RCC 7860 (cell line): ENCODE results near the gene PSME1.

Experiments used
- DNase-seq: peaks from one replicate; pipeline ENCODE4 v3.0.0-alpha.2; 2015; ENCODE audit warnings: low spot score
- FAIRE-seq: peaks from 2 replicates; lab custom pipeline; 2012; peaks lifted over from hg19 to GRCh38; lab: Jason Lieb, UNC

Gene PSME1

GRCh38 chr14:24135834-24136683 lies at the start of gene PSME1:
PSME1 (plus strand) TSS chr14:24136194; CDS start chr14:24136263, 69 bp downstream.
- DNase-seq (peak; percentile 44), FAIRE-seq (no peak)

DNA sequence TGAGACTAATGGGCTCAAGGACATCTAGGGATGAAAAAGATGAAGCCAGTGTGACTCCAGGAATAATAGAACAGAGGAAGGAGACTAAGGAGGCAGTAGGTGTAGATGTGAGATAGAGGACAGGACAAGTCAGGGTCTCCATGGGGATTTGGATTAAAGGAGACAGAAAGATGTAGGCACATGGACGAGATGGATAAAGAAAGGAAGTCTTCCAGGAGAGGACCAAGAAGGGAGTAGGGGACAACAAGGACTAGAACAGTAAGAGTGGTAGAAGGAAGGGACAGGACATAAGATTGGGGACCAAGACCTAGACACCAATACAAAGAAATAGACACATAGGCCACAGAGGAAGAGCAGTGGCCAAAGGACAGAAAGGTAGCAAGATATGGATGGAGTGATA lies 49.0 kb upstream of the PSME1 start:
- FAIRE-seq (no peak), DNase-seq (no peak)

GRCh38 chr14:24088095-24088494 lies 47.9 kb upstream of the PSME1 start:
- FAIRE-seq, result no peak
- DNase-seq, result no peak

DNA sequence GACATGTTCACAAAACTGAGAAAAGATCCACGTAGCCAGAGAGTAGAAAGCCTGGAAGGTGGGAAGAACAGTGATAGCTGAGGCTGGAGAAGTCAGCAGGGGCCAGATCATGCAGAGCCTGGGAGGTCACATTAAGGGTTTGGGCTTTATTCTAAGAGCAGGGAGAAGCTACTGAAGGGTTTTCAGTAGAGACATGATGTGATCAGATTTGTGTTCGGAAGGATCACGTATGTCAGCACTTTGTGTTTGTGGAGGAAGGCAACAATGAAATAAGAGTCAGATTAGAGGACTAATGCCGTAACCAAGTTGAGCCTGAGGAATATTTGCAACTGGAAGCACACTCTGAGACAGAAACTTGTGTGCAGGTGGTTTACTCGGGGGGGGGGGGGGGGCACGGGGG lies 46.1 kb upstream of the PSME1 start:
- no peak for FAIRE-seq
- no peak for DNase-seq

DNA sequence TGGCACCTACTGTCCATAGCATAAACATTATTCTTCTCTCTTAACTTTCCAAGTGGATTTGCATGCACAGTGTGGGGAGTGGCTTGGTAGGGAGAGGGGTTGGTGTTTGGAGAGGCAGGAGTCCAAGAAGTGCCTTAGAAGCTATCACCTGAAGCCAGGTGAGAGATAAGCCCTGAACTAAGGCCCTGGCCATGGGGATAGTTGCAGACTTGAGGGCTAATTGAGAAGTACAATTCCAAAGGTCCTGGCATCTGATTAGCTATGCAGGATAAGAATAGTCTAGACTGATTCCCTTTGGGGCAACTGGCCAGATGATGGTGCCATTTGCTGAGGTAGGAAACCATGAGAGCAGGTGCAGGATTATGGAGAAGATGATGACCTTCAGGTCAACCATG lies 43.9 kb upstream of the PSME1 start:
- FAIRE-seq, result no peak
- no peak for DNase-seq

DNA sequence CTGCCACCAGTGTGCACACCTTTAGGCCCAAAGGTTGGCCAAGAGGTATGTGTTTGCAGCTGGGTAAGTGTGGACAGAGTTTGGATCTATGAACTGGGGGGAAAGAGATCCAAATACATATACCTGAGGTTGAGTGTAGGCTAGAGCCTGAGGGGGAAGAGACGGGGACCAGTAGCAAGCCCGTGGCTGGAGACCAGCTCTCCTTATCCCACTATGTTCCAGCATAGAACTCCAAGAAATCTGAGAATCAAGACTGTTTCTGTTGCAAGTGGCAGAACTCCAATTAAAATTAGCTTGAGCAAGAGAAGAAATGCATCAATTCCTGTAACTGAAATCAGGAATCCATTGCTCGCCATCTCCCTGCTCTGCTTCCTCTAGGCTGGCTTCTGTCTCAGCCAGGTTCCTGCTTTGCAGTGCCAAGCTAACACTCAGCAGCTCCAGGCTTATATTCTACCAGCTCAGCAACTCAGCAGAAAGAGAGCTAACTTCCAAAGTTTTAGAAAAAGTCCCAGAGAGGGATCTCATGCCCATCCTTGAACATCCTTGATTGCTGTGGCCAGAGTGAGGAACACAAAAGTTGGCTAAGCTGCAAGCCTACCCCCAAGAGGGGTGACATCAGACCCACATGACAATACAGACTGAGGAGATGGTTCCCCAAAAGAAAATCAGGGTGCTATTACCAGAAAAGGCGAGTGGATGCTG lies 43.3 kb upstream of the PSME1 start:
- no peak for FAIRE-seq

DNA sequence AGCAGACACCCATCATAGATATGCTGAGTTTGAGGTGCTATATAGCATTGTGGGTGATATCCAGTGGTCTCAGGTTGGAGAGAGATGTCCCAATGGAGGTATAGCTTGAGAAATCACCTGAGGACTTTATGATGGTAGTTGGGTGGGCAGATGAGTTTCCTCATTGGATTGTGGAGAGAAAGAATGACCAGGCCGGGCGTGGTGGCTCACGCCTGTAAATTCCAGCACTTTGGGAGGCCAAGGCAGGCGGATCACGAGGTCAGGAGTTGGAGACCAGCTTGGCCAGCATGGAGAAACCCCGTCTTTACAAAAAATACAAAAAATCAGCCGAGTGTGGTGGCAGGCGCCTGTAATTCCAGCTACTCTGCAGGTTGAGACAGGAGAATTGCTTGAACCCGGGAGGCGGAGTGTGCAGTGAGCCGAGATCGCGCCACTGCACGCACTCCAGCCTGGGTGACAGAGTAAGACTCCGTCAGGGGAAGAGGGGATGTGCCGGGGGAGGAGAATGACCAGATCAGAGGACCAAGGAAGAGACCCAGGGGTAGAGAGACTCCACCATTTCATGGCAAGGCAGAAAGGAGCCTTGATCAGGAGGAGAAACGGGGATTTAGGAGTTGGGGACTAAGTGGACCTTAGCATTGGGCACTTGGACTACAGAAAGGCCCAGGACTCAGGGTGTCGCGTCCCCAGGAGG lies 42.6 kb upstream of the PSME1 start:
- FAIRE-seq, result no peak

More for the DNA sequence above, 43.3 kb upstream of the PSME1 start:
- no peak for DNase-seq

DNA sequence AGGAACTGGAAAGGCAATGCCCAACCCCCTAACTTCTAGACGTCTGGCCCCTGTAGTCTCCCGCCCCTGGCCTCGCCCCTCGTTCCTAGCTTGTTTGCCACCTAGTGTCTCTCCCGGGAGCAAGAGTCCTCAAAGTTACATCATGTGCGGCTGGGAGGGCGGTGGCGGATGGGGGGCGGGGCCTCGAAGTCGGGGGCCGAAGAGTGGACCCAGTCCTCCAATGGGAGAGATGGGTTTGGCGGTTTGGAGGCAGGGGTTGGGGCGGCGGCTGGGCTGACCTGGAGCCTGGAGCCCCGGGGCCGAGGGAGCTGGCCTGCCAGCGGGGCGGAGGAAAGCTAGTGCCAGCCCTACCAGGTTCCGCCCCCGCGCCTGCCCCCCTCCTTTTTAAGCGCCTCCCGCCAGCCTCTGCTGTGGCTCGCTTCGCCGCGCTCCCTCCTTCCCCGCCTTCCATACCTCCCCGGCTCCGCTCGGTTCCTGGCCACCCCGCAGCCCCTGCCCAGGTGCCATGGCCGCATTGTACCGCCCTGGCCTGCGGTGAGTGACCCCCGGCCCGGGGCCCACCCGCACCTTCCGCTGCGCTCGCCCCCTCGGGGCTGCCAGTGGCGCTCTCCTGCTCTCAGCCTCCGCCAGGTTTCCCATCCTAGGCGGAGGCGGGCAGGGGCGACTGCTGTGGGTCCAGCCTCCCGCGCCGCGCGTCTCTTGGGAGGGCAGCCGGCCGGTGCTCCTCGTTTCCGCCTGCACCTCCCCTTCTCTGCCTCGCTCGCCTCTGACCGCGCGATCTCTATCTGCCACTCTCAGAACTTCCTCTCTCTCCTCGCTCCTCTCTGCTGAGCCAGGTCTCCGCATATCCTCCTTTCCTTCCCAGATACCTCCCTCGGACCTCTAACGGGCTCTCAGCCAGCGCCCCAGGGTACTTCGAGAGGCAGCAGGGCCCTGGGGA lies 41.8 kb upstream of the PSME1 start, which contains the start of gene PCK2:
PCK2 (plus strand) TSS at position 411 of the 940 bp plus-strand sequence; CDS start at position 506, 95 bp downstream.
- DNase-seq (peak; percentile 58), FAIRE-seq (no peak)

More for the DNA sequence above, 42.6 kb upstream of the PSME1 start:
- no peak for DNase-seq

DNA sequence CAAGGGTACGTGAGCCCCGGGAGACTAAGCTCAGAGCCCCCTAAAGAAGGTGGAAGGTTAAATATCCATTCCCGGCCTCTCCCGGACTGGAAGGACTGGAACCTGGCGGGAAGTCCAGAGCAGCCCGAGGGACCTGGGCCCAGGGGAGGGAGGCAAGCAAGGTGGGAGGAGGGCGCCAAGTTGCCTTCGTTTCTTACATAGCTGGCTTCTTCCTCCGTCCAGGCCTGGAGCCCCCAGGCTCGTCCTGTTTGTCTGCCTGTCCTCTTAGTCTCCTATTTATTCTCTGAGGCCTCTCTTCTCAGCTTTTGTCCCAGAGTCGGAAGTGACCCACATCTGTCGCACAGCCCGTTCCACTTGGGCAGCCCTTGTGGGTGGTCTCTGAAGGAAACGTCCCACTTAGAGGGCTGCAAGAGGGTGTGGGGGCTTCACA lies 41.1 kb upstream of the PSME1 start:
- no peak for DNase-seq

GRCh38 chr14:24095271-24096068 lies 40.5 kb upstream of the PSME1 start:
- DNase-seq (peak; percentile 49), FAIRE-seq (no peak)

More for the DNA sequence above, 41.1 kb upstream of the PSME1 start:
- FAIRE-seq, result no peak

- DNase-seq (no peak), FAIRE-seq (no peak)
These were observed 39.3 kb upstream of the PSME1 start for GRCh38 chr14:24096545-24097181.

- FAIRE-seq (no peak), DNase-seq (no peak)
These were observed 37.6 kb upstream of the PSME1 start for GRCh38 chr14:24098229-24098926.

DNA sequence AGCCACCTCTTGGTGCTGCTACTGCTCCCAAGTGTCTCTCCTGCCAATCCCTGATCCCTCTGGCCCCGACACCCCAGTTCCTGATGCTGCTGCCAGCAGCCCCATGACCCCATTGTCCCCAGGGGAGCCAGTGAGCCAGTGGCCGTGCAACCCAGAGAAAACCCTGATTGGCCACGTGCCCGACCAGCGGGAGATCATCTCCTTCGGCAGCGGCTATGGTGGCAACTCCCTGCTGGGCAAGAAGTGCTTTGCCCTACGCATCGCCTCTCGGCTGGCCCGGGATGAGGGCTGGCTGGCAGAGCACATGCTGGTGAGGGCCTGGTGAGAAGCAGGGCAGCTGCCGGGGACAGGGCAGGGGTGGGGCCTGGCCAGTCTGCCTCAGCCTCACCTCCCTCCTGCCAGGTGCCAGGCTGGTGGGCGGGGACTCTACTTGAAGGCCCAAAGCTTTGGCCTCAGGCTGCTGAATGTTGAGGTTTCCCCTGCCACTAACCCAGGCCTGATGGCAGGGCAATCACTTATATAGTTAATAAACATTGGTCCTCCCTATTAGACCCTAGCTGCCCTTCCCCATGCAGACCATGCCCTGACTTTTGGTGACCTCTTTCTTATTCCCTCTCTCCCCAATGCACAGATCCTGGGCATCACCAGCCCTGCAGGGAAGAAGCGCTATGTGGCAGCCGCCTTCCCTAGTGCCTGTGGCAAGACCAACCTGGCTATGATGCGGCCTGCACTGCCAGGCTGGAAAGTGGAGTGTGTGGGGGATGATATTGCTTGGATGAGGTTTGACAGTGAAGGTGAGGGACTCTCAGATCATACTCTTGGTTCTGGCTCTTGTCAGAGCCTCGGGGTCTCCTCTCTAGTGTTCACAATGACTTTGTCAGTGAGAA lies 36.8 kb upstream of the PSME1 start:
- no peak for FAIRE-seq
- no peak for DNase-seq

DNA sequence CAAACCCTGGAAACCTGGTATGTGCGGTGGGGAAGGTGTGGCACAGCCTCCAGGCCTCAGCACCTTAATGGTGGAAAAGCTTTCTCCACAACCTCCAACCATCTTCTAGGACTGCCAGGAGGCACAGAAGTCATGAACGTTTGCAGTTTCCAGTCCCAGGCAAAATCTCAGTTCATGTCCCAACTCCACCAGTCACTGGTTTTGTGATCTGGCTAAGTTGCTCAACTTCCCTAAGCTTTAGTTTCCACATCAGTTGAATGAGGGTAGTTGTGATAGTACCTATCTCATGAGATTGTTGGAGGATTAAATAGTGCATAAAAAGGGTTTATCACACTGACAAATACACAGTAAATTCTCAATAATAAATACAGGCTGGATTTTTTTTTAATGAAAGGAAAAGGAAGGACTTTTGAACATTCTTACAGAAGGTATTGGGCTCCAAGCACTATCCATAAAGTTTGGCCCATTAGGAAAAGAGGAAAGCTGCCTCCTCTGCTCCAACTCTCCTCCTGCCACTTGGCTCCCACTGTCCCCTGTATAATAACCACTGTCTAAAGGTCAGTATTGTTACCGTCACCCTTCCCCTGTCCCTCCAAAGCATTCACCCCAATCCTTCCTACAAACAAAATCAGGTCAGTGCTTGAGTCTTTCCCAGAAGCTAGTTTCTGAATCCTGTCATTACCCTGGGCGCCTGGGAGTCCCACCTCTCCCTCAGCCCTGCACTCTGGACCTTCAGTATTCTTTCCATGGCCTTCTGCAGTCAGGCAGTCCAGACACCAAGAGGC lies 35.6 kb upstream of the PSME1 start:
- DNase-seq (no peak), FAIRE-seq (no peak)

GRCh38 chr14:24100982-24101494 lies 35.0 kb upstream of the PSME1 start:
- no peak for DNase-seq
- FAIRE-seq, result no peak

- no peak for FAIRE-seq
- no peak for DNase-seq
These were observed 33.5 kb upstream of the PSME1 start for GRCh38 chr14:24102357-24103048.
